HUES64 (cell line): ENCODE results near the gene COL5A1.
A peak's percentile ranks its signal among the peaks of the same experiment; 100 is the strongest.
"Not testable (repeated sequence)": the region's sequence is repeated elsewhere in the genome, so short reads cannot be mapped to it uniquely, and the experiment has no call there.

ENCODE experiments used
- H3K27ac ChIP-seq: 2 replicates; pipeline ENCODE4 v1.7.0; 2013; ENCODE audit warnings: low read depth, low read length, inconsistent platforms
- H3K27me3 ChIP-seq: 2 replicates; pipeline ENCODE4 v1.6.1; 2013; ENCODE audit warnings: mild to moderate bottlenecking, low read length; ENCODE audit not compliant: insufficient read depth
- H3K36me3 ChIP-seq: 2 replicates; pipeline ENCODE4 v1.6.1; 2013; ENCODE audit warnings: mild to moderate bottlenecking, low read length; ENCODE audit not compliant: insufficient read depth
- H3K4me1 ChIP-seq: 2 replicates; pipeline ENCODE4 v1.6.1; 2013; ENCODE audit warnings: mild to moderate bottlenecking, low read length, moderate library complexity; ENCODE audit not compliant: insufficient read depth
- H3K4me3 ChIP-seq: 2 replicates; pipeline ENCODE4 v1.5.1; 2013; ENCODE audit warnings: mild to moderate bottlenecking, low read length, moderate library complexity
- H3K9ac ChIP-seq: 2 replicates; pipeline ENCODE4 v1.6.1; 2013; ENCODE audit warnings: mild to moderate bottlenecking, low read depth, low read length
- H3K9me3 ChIP-seq: 2 replicates; pipeline ENCODE4 v1.6.1; 2013; ENCODE audit warnings: low read depth, low read length; ENCODE audit not compliant: insufficient read depth
- WGBS: fragments of 150-250, 120-280 bp; methylation state at CpG from one replicate; pipeline ENCODE4 v1.1.7; 2013; ENCODE audit warnings: missing lambda C conversion rate; 5-methylcytosine and 5-hydroxymethylcytosine counted together

The COL5A1 gene

DNA sequence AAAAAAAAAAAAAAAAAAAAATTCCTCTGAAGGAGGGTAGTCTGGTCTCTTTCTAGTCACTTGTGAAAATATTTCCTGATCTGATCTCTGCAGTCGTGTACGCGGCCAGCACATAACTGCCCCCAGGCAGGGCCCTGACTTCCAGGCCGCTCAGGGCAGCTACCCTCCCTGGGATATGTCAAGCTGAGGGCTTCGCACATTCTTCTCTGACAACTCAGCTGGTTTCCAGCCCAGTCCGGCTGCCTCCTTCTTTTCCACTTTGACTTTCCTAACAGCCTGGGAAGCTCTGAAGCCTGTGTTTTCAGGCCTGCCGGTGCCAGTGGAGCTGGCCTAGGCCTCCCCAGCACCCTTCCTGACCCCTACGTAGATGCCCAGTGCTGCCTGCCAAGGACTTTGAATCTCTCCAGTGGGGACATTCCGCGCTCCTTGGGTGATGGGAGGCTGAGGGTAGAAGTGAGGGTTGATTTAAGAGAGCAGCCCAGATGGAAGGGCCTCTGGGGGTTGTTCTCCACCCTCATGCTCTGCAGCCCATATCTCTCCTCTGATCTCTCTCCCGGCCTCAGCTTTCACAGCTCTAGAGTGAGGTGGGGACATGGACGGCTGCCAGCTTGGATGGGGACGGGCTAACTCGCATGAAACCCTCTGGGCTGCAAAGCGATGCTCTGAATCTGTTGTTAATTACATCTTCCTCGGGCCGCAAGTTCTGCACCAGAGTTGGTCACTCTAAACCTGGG, 20.7 kb downstream of the COL5A1 start:
- Histone ChIP-seq H3K4me1 (peaks cover 6% of the 10 kb centered on the region; the same call in 1 of the 2 replicates), H3K4me3 (no peak overlapping the region), H3K9ac (0 out of 2 replicates have a peak overlapping the region, but pooled peaks have one; percentile 20), H3K36me3 (no peaks in the 10 kb centered on the region), H3K27me3 (no peaks in the 10 kb centered on the region), H3K27ac (no peak overlapping the region), H3K9me3 (peaks cover 10% of the 10 kb centered on the region)
- WGBS: 90% methylated on average over 17 of the region's 17 CpGs

DNA sequence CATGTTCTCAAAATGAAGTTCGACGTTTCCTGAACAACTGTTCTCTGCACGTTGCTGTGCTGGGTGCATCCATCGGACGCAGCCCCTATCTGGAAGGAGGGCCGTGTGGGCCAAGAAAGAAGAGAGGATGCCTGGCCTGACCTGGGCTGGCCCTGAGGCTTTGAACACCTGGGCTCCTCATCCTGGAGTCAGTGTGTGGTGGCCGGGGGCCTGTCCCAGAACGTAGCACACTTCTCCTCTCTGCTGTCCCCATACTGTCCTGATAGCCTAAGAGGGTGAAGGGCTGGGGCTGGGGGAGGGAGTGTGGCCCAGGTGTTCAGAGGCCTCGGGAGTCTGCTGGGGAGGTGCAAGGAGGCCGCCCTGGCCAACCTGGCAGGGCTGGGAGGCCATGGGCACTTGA, 21.5 kb downstream of the COL5A1 start:
- Histone ChIP-seq H3K27ac (no peak overlapping the region), H3K4me1 (peaks cover 6% of the 10 kb centered on the region; the same call in 1 of the 2 replicates), H3K4me3 (no peak overlapping the region), H3K9ac (no peak overlapping the region), H3K27me3 (no peaks in the 10 kb centered on the region), H3K9me3 (peaks cover 10% of the 10 kb centered on the region), H3K36me3 (no peaks in the 10 kb centered on the region)
- WGBS: 91% methylated on average over 9 of the region's 10 CpGs

DNA sequence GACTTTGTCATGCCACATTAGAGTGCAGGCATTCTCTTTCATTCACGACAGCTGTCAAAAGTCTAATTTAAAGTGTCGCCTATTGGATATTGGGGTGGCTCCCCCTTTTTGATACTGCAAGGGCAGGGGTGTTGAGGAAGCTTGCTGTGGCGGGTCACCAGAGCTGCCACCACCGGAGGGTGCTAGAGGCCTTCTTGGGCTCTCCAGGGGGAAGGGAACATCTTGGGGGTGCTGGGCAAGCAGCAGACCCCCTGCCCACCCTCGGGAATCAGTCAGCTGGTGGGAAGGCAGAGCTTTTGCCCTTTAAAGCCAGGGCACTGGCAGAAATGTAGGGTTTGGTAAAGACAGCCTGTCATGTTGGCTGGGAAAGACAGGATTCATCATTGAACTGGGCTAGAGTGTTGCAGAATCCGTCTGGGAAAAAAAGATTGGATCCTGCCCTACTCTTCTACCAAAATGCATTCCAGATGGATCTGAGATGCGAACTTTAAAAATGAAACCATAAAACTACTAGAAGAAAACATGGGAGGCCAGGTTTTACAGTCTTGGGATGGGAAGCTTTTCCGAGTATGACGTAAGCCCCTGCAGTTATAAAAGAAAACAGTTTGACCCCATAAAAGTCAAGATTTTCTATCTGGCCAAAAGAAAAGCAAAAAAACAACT, 22.3 kb downstream of the COL5A1 start:
- Histone ChIP-seq H3K9ac (no peak overlapping the region), H3K4me1 (no peaks in the 10 kb centered on the region), H3K9me3 (peaks cover 10% of the 10 kb centered on the region), H3K27me3 (no peaks in the 10 kb centered on the region), H3K4me3 (no peak overlapping the region), H3K36me3 (no peaks in the 10 kb centered on the region), H3K27ac (no peak overlapping the region)
- 96% methylated on average over 9 of the region's 9 CpGs for WGBS

DNA sequence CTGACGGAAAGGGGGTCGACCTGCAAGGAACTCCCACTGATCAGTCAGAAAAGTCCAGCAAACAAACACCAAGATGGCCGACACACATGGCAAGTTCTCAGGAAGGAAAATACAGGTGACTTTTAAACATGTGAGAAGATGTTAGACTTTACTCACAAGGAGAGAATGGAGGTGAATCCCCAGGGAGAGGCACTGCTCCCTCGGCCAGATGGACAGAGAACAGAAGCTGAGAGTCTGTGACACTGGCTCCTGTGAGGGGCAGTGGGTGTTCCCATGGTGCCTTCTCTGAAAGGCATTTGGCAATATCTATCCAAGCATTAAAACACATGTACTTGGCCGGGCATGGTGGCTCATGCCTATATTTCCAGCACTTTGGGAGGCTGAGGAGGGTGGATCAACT, 22.8 kb downstream of the COL5A1 start:
- Histone ChIP-seq H3K9me3 (peaks cover 10% of the 10 kb centered on the region), H3K4me1 (no peaks in the 10 kb centered on the region), H3K9ac (no peak overlapping the region), H3K27ac (no peak overlapping the region), H3K27me3 (no peaks in the 10 kb centered on the region), H3K36me3 (no peaks in the 10 kb centered on the region), H3K4me3 (no peak overlapping the region)
- WGBS: 93% methylated on average over 5 of the region's 5 CpGs

DNA sequence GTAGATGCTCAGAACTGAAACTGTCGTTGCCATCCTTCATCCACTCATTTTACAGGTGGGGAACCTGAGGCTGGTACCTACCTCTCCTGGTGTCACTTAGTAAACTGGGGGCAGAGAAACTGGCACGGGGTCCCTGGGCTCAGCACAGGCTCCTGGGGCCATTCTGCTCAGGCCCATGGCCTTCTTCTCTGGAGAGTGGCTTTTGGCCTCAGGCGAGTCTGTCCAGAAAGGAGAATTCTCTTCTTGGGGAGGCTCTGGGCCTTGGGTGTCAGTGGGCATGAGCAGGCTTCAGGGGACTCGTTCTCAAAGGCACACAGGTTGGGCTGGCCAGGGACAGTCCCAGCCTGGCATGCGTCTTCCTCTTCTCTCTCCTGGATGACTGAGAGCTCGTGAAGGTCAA, 24.6 kb downstream of the COL5A1 start:
- Histone ChIP-seq H3K27ac (no peak overlapping the region), H3K4me3 (no peak overlapping the region), H3K36me3 (no peaks in the 10 kb centered on the region), H3K9me3 (no peaks in the 10 kb centered on the region), H3K27me3 (no peaks in the 10 kb centered on the region), H3K4me1 (no peaks in the 10 kb centered on the region), H3K9ac (no peak overlapping the region)
- WGBS: 84% methylated on average over 6 of the region's 6 CpGs

DNA sequence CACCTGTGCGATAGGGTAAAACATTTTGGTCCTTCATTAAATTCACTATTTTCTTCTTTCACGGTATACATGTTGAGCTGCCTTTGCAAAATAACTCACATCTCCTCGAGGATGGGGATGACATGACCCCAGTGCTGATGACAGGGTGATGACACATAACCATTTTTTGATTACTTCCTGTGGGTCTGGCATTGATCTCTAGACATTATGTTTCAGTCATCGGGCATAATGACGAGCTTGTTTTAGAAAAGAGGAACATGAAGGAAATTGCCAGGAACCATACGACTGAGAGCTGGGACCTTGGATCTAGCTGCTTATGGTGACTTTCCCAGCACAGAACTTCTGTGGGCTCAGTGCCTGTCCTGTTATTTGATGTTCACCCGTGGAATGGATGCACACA, 25.2 kb downstream of the COL5A1 start:
- Histone ChIP-seq H3K4me3 (no peak overlapping the region), H3K36me3 (no peaks in the 10 kb centered on the region), H3K9ac (no peak overlapping the region), H3K4me1 (no peaks in the 10 kb centered on the region), H3K27me3 (no peaks in the 10 kb centered on the region), H3K9me3 (no peaks in the 10 kb centered on the region), H3K27ac (no peak overlapping the region)
- 93% methylated on average over 7 of the region's 7 CpGs for WGBS

DNA sequence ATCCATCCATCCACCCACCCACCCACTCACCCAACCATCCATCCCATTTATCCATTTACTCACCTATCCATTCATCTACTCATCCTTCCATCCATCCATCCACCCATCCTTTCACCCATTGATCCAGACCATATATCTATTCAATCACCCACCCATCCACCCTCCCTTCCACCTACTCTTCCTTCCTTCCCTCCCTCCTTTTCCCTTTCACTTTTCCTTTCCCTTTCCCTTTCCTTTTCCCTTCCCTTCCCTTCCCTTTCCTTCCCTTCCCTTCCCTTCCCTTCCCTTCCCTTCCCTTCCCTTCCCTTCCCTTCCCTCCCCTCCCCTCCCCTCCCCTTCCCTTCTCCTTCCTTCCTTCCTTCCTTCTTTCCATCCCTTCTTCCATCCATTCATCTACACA, 27.4 kb downstream of the COL5A1 start:
- H3K9me3 ChIP-seq, H3K4me3 ChIP-seq, H3K27ac ChIP-seq, H3K4me1 ChIP-seq, H3K9ac ChIP-seq, H3K27me3 ChIP-seq, H3K36me3 ChIP-seq: not testable (repeated sequence)

DNA sequence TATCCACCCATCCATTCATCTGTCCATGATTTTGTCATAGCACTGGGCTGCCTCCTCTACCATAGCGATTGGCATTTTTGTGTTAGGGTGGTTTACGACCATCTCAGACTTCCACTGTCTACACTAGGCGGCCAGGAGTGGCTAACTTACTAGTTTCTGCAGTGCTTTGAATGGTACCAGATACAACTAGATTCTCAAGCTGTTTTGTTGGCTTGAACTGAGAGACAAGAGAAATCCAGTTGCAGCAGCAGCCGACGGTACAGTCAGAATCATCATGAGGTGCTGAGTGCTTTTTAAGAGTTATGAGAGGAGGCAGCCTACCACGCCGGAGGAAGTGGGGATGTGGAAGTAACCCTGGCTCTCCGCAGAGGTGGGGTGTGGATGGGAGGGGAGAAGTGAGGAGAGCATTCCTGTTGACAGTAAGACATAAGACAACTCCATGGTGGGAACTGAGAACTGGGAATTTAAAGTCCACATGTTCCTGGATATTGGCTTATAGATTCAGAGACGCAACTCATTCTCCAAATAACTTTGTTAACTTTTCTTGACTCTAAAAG, 27.9 kb downstream of the COL5A1 start:
- Histone ChIP-seq H3K4me1 (no peaks in the 10 kb centered on the region), H3K27ac (no peak overlapping the region), H3K9ac (no peak overlapping the region), H3K4me3 (no peak overlapping the region), H3K27me3 (no peaks in the 10 kb centered on the region), H3K9me3 (no peaks in the 10 kb centered on the region), H3K36me3 (no peaks in the 10 kb centered on the region)
- 93% methylated on average over 9 of the region's 9 CpGs for WGBS

DNA sequence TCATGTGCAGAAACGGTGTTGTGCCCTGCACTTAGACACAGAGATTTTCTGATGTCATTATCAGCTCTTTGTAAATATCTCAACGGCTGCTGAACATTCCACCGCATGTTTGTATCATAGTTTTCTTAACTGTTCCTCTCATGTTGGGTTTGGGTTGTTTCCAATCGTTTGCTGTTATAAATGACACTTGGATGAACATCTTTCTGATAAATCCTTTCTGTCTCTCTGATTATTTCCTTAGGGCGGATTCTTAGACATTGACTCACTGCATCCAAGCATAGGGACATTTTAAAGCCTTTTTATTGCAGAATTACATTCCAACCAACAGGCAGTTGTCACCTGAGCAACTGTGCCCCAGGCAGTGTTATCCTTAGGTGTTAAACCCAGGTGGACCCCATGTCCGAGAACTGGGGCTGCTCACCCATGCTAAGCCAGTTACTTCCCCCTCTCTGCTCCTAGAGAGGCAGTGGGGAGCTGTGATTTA, 28.5 kb downstream of the COL5A1 start:
- Histone ChIP-seq H3K9me3 (no peaks in the 10 kb centered on the region), H3K27me3 (no peaks in the 10 kb centered on the region), H3K9ac (no peak overlapping the region), H3K27ac (no peak overlapping the region), H3K4me1 (no peaks in the 10 kb centered on the region), H3K4me3 (no peak overlapping the region), H3K36me3 (no peaks in the 10 kb centered on the region)
- 91% methylated on average over 6 of the region's 6 CpGs for WGBS

DNA sequence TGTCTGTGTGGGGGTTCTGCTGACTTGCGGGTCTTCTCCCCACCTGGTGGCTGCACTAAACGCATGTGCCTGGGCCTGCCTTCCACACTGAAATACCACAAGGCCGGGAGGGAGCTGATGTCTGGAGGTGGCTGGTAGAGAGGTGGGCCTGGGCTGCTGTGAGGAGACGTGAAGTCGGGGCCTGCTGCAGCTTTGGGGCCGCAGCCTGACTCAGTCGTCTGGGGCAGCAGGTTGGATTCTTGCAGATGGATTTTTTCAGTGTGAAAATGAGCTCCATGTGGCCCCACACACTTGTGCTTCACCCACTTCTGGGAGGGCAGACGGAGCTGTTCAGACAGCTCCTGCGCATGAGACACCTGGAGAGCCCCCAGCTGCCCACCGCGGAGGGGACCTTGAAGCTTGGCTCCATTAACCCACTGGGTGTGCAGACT, 29.3 kb downstream of the COL5A1 start:
- H3K4me1 ChIP-seq: no peaks in the 10 kb centered on the region
- no peaks in the 10 kb centered on the region for H3K9me3 ChIP-seq
- H3K9ac ChIP-seq: no peak overlapping the region
- 91% methylated on average over 11 of the region's 11 CpGs for WGBS
- H3K27me3 ChIP-seq: no peaks in the 10 kb centered on the region
- H3K4me3 ChIP-seq: no peak overlapping the region
- H3K36me3 ChIP-seq: no peaks in the 10 kb centered on the region
- no peak overlapping the region for H3K27ac ChIP-seq

DNA sequence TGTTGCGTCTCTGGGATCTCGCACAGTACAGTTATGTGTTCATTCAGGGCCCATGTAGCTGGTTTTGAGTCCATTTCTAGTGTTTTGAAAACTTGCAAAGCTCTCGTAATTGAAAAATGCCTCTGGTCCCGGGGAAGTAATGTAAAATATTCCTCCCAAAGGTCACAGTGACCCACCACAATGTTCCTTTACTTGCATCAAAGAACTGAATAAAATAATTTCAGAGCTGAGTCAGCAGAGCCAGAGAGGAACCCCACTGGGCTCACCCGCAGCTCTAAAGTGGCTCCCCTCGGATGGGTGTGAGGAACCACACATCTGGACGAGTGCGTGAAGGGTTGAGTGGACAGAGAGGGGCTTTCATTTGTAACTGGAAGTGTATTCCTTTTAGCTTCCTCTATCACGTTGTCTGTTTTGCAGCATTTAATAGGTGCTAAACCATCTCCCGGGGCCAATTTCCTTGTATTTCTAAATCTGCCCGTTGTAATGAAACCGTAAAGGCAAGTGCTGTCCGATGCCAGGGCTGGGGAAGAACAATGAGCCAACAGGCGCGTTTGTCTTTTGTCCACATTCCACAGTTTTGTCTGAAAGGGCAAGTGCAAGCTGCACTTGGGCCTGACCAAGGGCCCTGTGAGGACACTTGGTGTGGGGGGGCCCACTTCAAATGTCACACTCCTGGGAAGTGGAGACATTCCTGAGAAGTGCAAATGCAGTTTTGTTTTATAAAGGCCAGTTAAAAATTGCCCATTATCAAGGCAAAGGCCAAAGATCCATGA, 29.9 kb downstream of the COL5A1 start:
- 89% methylated on average over 15 of the region's 15 CpGs for WGBS
- Histone ChIP-seq H3K36me3 (no peaks in the 10 kb centered on the region), H3K9ac (no peak overlapping the region), H3K27ac (no peak overlapping the region), H3K27me3 (no peaks in the 10 kb centered on the region), H3K9me3 (no peaks in the 10 kb centered on the region), H3K4me1 (no peaks in the 10 kb centered on the region), H3K4me3 (no peak overlapping the region)
